IMR-90 (cell line): ENCODE data around the gene ADGRB3. TPM values are rescaled to one million over a fixed set of nuclear protein-coding genes. Genes with fewer than 3 reads are reported as not detected.

Experiments
- ATAC-seq: fragments of 200-7000 bp; cut with Tn5 transposase; 2 replicates; pipeline ENCODE4 v1.9.1; 2020; ENCODE audit warnings: low read depth, mild to moderate bottlenecking, moderate library complexity
- BruUV-seq: library from RNA; stranded (reverse); fragments of 400-500 nt; replicated peaks from 2 replicates; lab custom pipeline; 2021; lab: Mats Ljungman, UMichigan
- CTCF ChIA-PET: fragments of 300-600 bp; formaldehyde crosslinking; extraction: SDS; loops from one replicate; lab custom pipeline; 2021; ENCODE audit warnings: antibody characterized with exemption; lab: Yijun Ruan, JAX
- POLR2A ChIA-PET: fragments of 300-600 bp; sonication (Branson Sonifier 250); formaldehyde crosslinking; loops from one replicate; lab custom pipeline; 2022; ENCODE audit warnings: antibody characterized with exemption; ENCODE audit not compliant: unreplicated experiment; lab: Charles Lee
- DNase-seq: peaks from one replicate; pipeline ENCODE4 v3.0.0; 2013
- H2AFZ ChIP-seq: replicated peaks from 2 replicates; pipeline ENCODE3; 2013; ENCODE audit warnings: low read length, mild to moderate bottlenecking; ENCODE audit not compliant: poor library complexity
- H2AK5ac ChIP-seq: 2 replicates; pipeline ENCODE4 v1.6.1; 2013; ENCODE audit warnings: low read depth, low read length, inconsistent platforms
- H2AK9ac ChIP-seq: replicated peaks from 2 replicates; pipeline ENCODE3; 2013; ENCODE audit warnings: mild to moderate bottlenecking, low read depth, low read length, moderate library complexity; ENCODE audit not compliant: poor library complexity
- H2BK120ac ChIP-seq: 2 replicates; pipeline ENCODE4 v1.6.1; 2013; ENCODE audit warnings: low read depth, low read length, inconsistent platforms
- H2BK15ac ChIP-seq: 3 replicates; pipeline ENCODE4 v1.6.1; 2013; ENCODE audit warnings: low read depth, low read length, inconsistent platforms
- H2BK20ac ChIP-seq: 2 replicates; pipeline ENCODE4 v1.6.1; 2013; ENCODE audit warnings: low read depth, mild to moderate bottlenecking, inconsistent platforms, low read length, moderate library complexity
- H2BK5ac ChIP-seq: 2 replicates; pipeline ENCODE4 v1.6.1; 2013; ENCODE audit warnings: mild to moderate bottlenecking, low read depth, low read length, inconsistent platforms; ENCODE audit not compliant: poor library complexity, severe bottlenecking
- H3K14ac ChIP-seq: replicated peaks from 2 replicates; pipeline ENCODE4 v1.6.1; 2013; ENCODE audit warnings: low read depth, low read length, inconsistent platforms
- H3K18ac ChIP-seq: 2 replicates; pipeline ENCODE4 v1.6.1; 2013; ENCODE audit warnings: low read depth, low read length, control low read depth
- H3K23ac ChIP-seq: 2 replicates; pipeline ENCODE4 v1.6.1; 2013; ENCODE audit warnings: low read depth, low read length, inconsistent platforms
- H3K27ac ChIP-seq: 2 replicates; pipeline ENCODE4 v1.5.1; 2013; ENCODE audit warnings: mild to moderate bottlenecking, control low read depth, low read length; ENCODE audit not compliant: insufficient read depth
- H3K27me3 ChIP-seq: 2 replicates; pipeline ENCODE4 v1.6.1; 2013; ENCODE audit warnings: low read length; ENCODE audit not compliant: control insufficient read depth, insufficient read depth
- H3K36me3 ChIP-seq: 2 replicates; pipeline ENCODE4 v1.6.1; 2013; ENCODE audit warnings: low read length, mixed read lengths; ENCODE audit not compliant: control insufficient read depth, insufficient read depth
- H3K4ac ChIP-seq: 2 replicates; pipeline ENCODE4 v1.6.1; 2013; ENCODE audit warnings: low read depth, low read length, inconsistent platforms
- H3K4me1 ChIP-seq: 2 replicates; pipeline ENCODE4 v1.6.1; 2013; ENCODE audit warnings: low read length, mixed read lengths; ENCODE audit not compliant: control insufficient read depth, insufficient read depth
- H3K4me2 ChIP-seq: 2 replicates; pipeline ENCODE4 v1.6.1; 2013; ENCODE audit warnings: low read depth, mild to moderate bottlenecking, control low read depth, low read length, moderate library complexity
- H3K4me3 ChIP-seq: 2 replicates; pipeline ENCODE4 v1.5.1; 2013; ENCODE audit warnings: low read depth, mild to moderate bottlenecking, control low read depth, low read length, moderate library complexity; ENCODE audit not compliant: insufficient read depth
- H3K56ac ChIP-seq: 2 replicates; pipeline ENCODE4 v1.6.1; 2013; ENCODE audit warnings: low read length, inconsistent platforms; ENCODE audit not compliant: insufficient read depth; ENCODE audit errors: extremely low read depth
- H3K79me1 ChIP-seq, 2 experiments: 2 replicates each; pipeline ENCODE4 v1.6.1; 2013; ENCODE audit warnings: low read length in 2 of 2, inconsistent platforms in 1 of 2, low read depth in 1 of 2
- H3K9ac ChIP-seq: 2 replicates; pipeline ENCODE4 v1.6.1; 2013; ENCODE audit warnings: low read depth, low read length, control low read depth
- H3K9me1 ChIP-seq: 2 replicates; pipeline ENCODE4 v1.6.1; 2013; ENCODE audit warnings: low read length, inconsistent platforms; ENCODE audit not compliant: insufficient read depth
- H3K9me3 ChIP-seq: 2 replicates; pipeline ENCODE4 v1.6.1; 2013; ENCODE audit warnings: low read length; ENCODE audit not compliant: control insufficient read depth, insufficient read depth
- H4K20me1 ChIP-seq: 2 replicates; pipeline ENCODE4 v1.6.1; 2013; ENCODE audit warnings: low read length, inconsistent platforms; ENCODE audit not compliant: insufficient read depth
- H4K5ac ChIP-seq: 2 replicates; pipeline ENCODE4 v1.6.1; 2013; ENCODE audit warnings: mild to moderate bottlenecking, low read depth, low read length, control low read depth
- H4K8ac ChIP-seq, 2 experiments: 2 replicates each; pipeline ENCODE4 v1.6.1; 2013; ENCODE audit warnings: low read depth in 2 of 2, low read length in 2 of 2, control low read depth in 1 of 2, inconsistent platforms in 1 of 2
- H4K91ac ChIP-seq: 2 replicates; pipeline ENCODE4 v1.6.1; 2013; ENCODE audit warnings: low read depth, low read length, inconsistent platforms; ENCODE audit not compliant: insufficient read depth
- BHLHE40 ChIP-seq: fragments of 150-350 bp; IDR thresholded peaks from 2 replicates; pipeline ENCODE4 v1.6.1; 2016; ENCODE audit warnings: mild to moderate bottlenecking, low read depth, low read length
- CEBPB ChIP-seq: IDR thresholded peaks from 2 replicates; pipeline ENCODE4 v1.6.1; 2012; ENCODE audit warnings: low read depth, low read length, improper control_type of control experiment
- CHD1 ChIP-seq: IDR thresholded peaks from 2 replicates; pipeline ENCODE4 v1.6.1; 2012; ENCODE audit warnings: low read depth, low read length, improper control_type of control experiment
- CTCF ChIP-seq: conservative IDR thresholded peaks from 2 replicates; pipeline ENCODE4 v1.5.1; 2012; ENCODE audit warnings: mild to moderate bottlenecking, low read depth, low read length, improper control_type of control experiment
- FOS ChIP-seq: fragments of 150-350 bp; IDR thresholded peaks from 2 replicates; pipeline ENCODE4 v1.6.1; 2016; ENCODE audit warnings: low read depth, low read length
- NFE2L2 ChIP-seq: fragments of 150-350 bp; IDR thresholded peaks from 2 replicates; pipeline ENCODE4 v1.6.1; 2016; ENCODE audit warnings: low read depth, mild to moderate bottlenecking, low read length
- RAD21 ChIP-seq: IDR thresholded peaks from 2 replicates; pipeline ENCODE4 v1.6.1; 2012; ENCODE audit warnings: low read length, improper control_type of control experiment
- SMC3 ChIP-seq: fragments of 150-350 bp; IDR thresholded peaks from 2 replicates; pipeline ENCODE4 v1.6.1; 2016; ENCODE audit warnings: low read depth, mild to moderate bottlenecking, antibody characterized with exemption, low read length, moderate library complexity
- WGBS, 2 experiments: methylation state at CpG; one replicate each; pipeline versions ENCODE4 v1.1.5 to v1.1.7; 2013; ENCODE audit warnings: missing lambda C conversion rate in 2 of 2; ENCODE audit not compliant: insufficient read length in 1 of 2; ENCODE audit errors: extremely low coverage in 2 of 2; 5-methylcytosine and 5-hydroxymethylcytosine counted together
- dilution Hi-C: fragments of 300-500 bp; cut with HindIII; formaldehyde crosslinking; loops from one replicate; pipeline ENCODE4 v1.14.3; 2018; ENCODE audit warnings: low sequenced_read_pairs; ENCODE audit not compliant: unreplicated experiment
- in situ Hi-C: fragments of 300-500 bp; cut with MboI; formaldehyde crosslinking; loops from 3 replicates; pipeline ENCODE4 v1.14.3; 2019; ENCODE audit warnings: low sequenced_read_pairs, inconsistent platforms, mixed read lengths
- intact Hi-C: fragments of 100-400 bp; cut with micrococcal nuclease; formaldehyde crosslinking; loops from 2 replicates; pipeline ENCODE4 v1.10.0; 2022
- polyA plus RNA-seq, 3 experiments: library from polyadenylated mRNA; depleted of rRNA; stranded (reverse); fragments of >200 nt; gene quantifications; 2 replicates each; pipeline ENCODE4 v1.2.3, GENCODE V29; 2012; ENCODE audit warnings: low replicate concordance in 1 of 3
- total RNA-seq: library from RNA; depleted of rRNA; stranded (reverse); fragments of >200 nt; gene quantifications from 2 replicates; pipeline ENCODE4 v1.2.3, GENCODE V29; 2012
- TF ChIP-seq, protein P1 (sequence below): fragments of 150-350 bp; IDR thresholded peaks from 2 replicates; pipeline ENCODE4 v1.6.1; 2017; ENCODE audit warnings: mild to moderate bottlenecking, antibody characterized with exemption, low read length, low read depth

The ADGRB3 gene
- total and polyA plus RNA-seq, 2 of the 4 experiments (the other 2 are of a cell fraction): not detected

DNA sequence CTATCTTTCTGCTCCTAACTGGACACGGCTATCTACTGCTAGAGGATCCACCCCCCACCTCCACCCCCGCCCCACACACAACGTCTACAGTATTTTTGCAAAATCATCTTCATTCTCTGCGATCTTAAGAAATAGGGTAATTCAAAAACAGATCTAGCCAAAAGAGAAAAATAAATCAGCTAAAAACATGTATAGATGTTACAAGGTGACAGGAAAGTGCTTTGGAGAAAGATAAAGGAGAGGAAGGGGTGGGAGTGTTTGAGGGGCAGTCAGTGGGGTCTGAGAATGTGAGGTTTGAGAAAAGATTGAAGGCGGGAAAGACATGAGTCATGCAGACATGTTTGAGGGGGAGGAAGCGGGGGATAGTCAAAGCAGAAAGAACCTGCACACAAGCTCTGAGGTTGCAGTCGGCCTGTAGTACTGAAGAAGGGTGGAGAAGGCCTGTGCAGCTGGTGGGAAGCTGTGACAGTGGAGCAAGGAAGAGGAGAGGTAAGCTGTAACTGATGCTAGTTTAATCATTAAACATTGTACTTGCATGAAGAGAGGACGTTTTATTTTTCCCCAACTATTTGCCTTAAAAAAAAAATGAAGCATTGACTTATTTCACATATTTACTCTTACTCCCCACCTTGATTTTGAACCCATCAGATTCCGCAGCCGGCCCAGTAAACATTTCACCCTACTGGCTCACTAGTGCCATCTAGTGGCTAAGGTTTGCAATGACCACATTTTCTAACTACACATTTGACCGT lies 332.6 kb downstream of the ADGRB3 start:
- intact Hi-C loops: loop anchor here (5.0 kb wide), 1 partner anchor 330 kb away; the partner anchor contains the start of gene ADGRB3
- Histone ChIP-seq H3K9ac (no peak overlapping the region), H4K5ac (no peak overlapping the region), H3K9me1 (no peaks in the 10 kb centered on the region), H2AK9ac (no peak overlapping the region), H3K27ac (no peak overlapping the region), H2BK15ac (no peak overlapping the region), H4K8ac (no peak overlapping the region), H4K20me1 (no peaks in the 10 kb centered on the region), H3K14ac (no peak overlapping the region), H2BK5ac (no peak overlapping the region), H3K27me3 (no peaks in the 10 kb centered on the region), H2AFZ (peak overlapping the region; percentile 49), H3K18ac (no peak overlapping the region), H2AK5ac (no peak overlapping the region), H3K9me3 (no peaks in the 10 kb centered on the region), H3K36me3 (no peaks in the 10 kb centered on the region), H3K4me2 (no peak overlapping the region), H2BK120ac (no peak overlapping the region), H3K79me1 (no peaks in the 10 kb centered on the region), H3K4me3 (no peak overlapping the region), H3K4me1 (no peaks in the 10 kb centered on the region), H3K23ac (no peak overlapping the region), H3K56ac (no peak overlapping the region), H4K91ac (no peak overlapping the region), H2BK20ac (no peak overlapping the region), H3K4ac (no peak overlapping the region)
- 74% methylated on average over 2 of the region's 11 CpGs; no CpG with 5 or more reads in 1 of the 2 experiments for WGBS, 2 experiments
- no TSS peak for BruUV-seq
- peak; percentile 29 for DNase-seq
- peak; percentile 72; the same call in 1 of the 2 replicates for ATAC-seq
- dilution Hi-C loops: no loop called here
- in situ Hi-C loops: loop anchor here (25.0 kb wide), 1 partner anchor 330 kb away; the partner anchor contains the start of gene ADGRB3
- POLR2A ChIA-PET: no interaction called here
- CTCF ChIA-PET: interaction anchor here (0.6 to 1.1 kb wide), 3 partner anchors 8 to 21 kb away, joined by 3 read pairs; no protein-coding TSS in a partner anchor
- TF ChIP-seq NFE2L2 (no peak), CEBPB (no peak), RAD21 (peak; percentile 49), CHD1 (no peak), SMC3 (peak; percentile 30), BHLHE40 (no peak), FOS (no peak), CTCF (peak; percentile 81)
- TF ChIP-seq, protein P1, sequence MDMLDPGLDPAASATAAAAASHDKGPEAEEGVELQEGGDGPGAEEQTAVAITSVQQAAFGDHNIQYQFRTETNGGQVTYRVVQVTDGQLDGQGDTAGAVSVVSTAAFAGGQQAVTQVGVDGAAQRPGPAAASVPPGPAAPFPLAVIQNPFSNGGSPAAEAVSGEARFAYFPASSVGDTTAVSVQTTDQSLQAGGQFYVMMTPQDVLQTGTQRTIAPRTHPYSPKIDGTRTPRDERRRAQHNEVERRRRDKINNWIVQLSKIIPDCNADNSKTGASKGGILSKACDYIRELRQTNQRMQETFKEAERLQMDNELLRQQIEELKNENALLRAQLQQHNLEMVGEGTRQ: no peak
